NCI-H2081 (cell line): ENCODE results near the gene ACCSL.

Experiments used
- DNase-seq, 2 experiments: peaks; one replicate each; lab custom pipeline; 2025; lab: John Stamatoyannopoulos, UW

Gene ACCSL

GRCh38 chr11:44047931-44048431, at the start of gene ACCSL:
Gene ACCSL (plus strand): TSS chr11:44047981. CDS start chr11:44048037, 56 bp downstream.
- DNase-seq: no peak

- DNase-seq: no peak
Observed at GRCh38 chr11:43998308-43998707, 49.5 kb upstream of the ACCSL start.

GRCh38 chr11:44000731-44001130, 47.0 kb upstream of the ACCSL start:
- DNase-seq: no peak

DNA sequence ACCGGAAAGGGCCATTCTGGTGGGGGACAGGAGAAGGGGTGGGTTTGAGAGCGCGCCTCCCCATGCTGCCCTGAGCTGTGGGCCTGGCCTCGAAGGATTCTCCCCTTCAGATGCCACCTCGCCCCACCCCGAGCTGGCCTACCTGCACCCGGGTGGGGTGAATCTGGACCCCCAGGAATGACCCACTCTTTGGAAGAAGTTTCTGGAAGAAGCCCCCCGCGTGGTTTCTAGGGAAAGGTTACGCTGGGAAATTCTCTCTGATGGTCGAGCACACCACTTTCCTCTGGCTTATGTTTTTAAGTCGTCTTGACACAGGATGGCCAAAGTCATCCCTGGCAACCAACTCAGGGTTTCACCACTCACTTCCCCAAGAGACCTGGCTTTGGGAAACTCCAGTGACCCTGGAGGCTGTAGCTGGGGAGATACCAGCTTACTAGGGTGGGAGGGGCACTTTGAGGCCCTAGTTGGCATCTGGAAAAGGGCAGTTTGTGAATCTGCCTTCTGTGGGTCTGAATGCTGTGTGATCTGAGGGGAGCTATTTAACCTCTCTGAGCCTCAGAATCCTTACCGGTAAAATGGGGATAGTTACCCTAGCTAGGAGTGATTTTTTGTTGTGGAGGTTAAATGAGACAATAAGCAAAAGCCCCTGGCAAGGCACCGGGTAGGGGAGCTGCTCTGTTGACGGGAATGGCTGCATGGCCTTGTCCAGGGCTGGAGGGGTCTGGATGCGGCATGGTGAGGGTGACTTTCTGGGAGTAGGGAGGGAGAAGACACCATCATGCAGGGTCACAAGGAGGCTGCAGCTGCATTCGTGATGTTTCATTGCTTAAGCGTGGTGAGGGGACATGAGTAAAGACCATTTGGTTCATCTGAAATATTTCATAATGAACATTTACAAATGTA, 45.3 kb upstream of the ACCSL start:
- DNase-seq: no peak

DNA sequence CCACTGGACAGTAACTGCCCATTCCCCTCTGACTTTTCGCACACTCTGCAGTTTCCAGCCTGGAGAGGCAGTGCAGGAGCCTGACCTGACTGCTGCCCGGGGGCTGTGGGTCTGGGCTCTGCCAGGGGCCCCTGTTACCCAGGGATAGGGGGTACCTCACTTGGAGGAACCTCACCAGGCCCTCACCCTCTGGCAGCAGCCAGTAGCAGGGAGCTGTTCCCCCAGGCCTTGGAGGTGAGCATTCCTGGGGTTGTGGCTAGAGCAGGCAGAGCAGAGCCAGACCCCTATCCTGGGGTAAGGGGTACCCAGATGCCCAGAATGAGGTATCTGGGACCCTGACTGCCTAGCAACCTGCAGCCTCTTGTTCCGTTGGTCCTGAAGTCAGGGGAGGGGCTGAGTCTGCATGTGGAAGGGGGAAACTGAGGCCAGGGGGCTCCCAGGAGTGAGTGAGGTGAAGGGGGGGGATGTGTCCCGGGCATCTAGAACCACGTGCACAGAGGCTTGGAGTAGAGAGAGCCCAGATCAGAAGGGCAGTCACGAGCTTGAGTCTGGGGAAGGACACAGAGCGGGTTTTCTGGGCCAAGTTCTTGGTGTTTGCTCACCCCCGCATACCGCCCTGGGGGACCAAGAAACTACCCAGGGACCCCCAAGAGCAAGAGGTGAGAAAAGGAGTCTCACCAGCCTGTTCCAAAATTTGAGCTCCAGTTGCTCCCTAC, 43.9 kb upstream of the ACCSL start:
- DNase-seq: no peak

GRCh38 chr11:44004452-44005062, 43.2 kb upstream of the ACCSL start:
- no peak for DNase-seq

DNA sequence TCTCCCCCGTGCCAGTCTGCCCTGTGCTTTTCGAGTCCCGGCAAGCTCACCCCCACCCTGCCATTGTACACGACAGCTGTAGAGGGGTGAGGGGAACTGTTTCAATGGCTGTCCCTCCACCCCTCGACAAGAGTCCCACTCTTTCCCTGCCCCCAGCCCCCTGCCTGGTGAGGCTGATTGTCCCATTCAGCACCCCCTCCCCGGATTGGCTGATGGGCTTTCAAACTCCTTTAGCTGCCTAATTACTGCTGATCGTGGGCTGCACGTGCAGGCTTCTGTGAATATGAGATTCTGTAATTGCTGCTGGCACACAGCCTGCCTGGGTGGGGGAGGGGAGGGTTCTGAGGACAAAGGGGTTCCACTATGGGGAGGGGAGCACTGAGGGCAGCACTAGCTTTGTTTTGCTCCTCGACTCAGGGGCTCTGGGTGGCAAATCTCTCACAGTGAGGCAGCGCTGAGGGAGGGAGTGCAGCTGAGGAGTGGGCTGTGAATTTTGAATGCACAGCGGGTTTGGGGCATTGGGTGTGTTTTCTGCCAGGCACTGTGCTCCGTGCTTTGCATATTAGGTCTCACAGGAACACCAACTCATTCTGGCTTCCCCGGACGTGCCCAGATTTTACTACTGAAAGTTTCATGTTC, 42.6 kb upstream of the ACCSL start:
- DNase-seq: peak; percentile 46 to 49

DNA sequence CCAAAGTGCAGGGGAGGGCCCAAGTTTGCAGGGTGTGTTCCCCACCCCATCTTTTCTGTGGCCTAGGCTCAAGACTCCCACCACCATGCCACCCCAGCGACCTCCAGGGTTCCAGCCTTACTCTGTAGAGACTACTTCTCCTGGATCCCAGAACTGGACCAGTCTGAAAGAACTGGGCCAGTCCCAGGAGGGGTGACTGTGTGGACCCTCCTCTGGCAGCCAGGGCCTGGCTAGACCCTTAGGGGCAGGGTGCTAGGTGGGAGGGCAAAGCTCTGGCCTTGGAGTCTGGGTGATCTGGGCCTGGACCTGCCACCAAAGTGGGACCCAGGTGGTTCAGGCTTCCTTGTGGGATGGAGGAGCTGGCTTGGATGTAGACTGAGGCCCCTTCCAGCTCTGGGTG, 41.8 kb upstream of the ACCSL start:
- DNase-seq: no peak

DNA sequence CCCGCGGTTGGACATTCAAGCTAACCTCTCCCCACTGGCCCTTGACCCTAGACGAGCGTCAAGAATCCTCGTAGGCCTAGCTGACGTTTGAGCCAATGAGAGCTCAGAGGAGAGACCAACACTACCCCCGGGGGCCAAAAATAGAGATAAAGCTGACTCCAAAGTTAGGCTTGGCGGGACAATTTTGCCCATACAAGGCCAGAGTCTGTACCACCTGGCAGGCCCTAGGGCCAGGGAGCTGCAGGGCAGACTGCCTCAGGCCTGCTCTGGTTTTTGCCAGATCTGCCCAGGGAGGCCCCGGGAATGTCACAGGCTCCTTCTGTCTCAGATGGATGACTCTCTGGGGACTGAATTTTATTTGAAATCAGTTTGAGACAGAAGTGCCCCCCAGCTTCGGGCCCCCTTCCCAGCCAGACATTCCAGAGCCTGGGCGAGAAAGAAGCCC, 40.8 kb upstream of the ACCSL start:
- no peak for DNase-seq

GRCh38 chr11:44007481-44008087, 40.2 kb upstream of the ACCSL start:
- DNase-seq: no peak

DNA sequence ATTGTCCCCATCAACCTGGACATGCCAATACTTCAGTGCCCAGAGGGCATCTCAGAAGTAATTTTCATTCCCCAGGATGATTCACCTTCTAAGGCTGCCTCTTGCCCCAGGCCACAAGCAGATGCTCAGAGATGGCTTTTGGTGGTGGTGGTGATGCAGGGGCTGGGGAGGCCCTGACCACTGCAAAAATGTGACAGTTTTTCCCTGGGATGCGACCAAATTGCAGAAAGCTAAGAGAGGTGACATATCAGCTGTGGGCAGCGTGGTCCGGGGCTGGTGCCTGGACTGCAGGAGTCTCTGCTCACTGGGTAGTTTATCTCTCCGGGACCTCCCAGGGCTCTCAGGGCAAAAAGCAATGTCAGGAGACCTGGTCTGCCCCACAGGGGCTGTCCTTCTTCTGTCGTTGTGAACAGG, 39.7 kb upstream of the ACCSL start:
- no peak for DNase-seq

- no peak for DNase-seq
Observed at GRCh38 chr11:44008698-44009097, 39.1 kb upstream of the ACCSL start.

- no peak for DNase-seq
Observed at GRCh38 chr11:44010789-44011251, 37.0 kb upstream of the ACCSL start.

- no peak for DNase-seq
Observed at GRCh38 chr11:44011797-44012196, 36.0 kb upstream of the ACCSL start.

DNA sequence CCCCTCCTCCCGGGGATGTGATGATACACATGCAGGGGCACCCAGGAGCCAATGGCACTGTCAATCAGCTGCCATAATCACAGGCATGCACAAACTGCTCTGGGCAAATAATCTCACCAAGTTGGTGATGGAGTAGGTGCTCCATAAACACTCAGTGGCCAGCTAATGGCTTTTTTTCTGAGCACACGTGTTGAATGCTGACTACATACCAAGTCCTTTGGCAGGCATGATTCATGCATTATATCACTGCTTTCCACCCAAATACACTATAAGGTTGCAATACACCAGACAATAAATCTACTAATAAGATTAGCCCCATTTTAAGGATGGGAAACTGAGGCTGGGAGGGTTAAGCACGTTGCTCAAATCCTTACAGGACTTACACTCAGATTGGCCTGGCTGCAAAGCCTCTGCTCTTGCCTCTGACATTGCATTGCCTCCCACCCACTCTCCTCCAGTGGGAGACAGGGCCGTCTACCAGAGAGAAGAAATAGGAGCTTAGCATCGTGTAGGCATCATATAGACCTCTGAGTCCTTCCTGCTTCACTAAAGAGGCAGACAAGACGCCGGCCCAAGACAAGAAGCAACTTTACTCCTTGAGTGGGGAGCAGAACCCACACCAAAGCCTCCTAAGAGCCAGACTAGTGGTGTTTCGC, 32.7 kb upstream of the ACCSL start:
- no peak for DNase-seq

DNA sequence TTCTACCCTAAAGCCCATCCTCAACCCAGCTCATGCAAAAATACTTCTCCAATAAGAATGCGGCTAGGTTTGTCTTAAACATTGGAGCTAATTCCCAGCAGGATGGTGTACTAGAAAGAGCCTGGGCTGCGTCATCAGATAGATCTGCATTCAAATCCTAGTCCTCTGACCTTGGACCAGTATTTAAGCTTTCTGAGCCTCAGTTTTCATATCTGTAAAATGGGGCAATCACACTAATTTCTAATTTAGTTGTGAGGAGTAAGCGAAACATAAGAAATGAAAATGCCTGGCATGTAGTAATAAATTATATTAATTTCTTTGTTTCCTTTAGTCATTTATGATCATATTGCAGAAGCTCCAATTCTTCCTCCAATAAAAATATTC, 32.2 kb upstream of the ACCSL start:
- DNase-seq: no peak

- no peak for DNase-seq
Observed at GRCh38 chr11:44016131-44016530, 31.6 kb upstream of the ACCSL start.

DNA sequence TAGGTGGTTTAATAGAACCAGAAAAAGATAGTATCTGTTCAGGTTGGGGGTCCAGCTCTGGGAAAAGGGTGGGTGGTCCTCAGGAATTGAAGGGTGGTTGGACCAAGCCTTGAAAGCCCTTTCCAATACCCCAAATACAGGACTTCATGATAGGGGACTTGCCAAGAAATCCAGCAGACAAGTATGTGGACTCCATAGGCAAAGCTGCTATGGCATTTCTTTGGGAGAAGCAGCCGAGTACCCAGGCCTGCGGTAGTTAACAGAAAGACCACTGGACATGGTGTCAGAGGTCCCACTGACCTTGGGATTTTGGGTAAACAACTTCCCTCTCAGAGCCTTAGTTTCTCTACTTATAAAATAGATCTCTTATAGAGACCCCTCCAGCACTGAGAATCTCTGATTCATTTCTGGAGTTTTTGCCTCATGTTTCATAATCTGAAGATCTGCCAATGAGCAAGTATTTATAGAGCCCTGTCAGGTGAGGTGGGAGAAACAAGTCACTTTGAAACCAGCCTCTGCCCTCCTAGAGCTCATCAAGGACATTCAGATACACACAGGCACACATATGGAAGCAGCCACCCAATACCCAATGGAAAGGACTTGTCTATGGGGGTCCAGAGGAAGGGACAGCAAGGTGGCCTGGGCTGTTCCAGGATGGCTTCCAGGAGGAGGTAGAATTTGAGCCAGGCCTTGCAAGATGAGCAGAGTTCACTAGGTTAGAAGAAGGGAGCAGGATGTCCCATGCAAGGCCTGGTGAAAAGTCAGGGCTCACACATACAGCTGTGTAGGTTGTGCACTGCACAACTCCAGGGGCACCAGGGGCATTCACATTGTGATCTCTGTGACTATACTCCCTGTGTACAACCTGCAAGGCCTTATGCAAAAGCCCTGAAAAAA, 31.0 kb upstream of the ACCSL start:
- DNase-seq: no peak

DNA sequence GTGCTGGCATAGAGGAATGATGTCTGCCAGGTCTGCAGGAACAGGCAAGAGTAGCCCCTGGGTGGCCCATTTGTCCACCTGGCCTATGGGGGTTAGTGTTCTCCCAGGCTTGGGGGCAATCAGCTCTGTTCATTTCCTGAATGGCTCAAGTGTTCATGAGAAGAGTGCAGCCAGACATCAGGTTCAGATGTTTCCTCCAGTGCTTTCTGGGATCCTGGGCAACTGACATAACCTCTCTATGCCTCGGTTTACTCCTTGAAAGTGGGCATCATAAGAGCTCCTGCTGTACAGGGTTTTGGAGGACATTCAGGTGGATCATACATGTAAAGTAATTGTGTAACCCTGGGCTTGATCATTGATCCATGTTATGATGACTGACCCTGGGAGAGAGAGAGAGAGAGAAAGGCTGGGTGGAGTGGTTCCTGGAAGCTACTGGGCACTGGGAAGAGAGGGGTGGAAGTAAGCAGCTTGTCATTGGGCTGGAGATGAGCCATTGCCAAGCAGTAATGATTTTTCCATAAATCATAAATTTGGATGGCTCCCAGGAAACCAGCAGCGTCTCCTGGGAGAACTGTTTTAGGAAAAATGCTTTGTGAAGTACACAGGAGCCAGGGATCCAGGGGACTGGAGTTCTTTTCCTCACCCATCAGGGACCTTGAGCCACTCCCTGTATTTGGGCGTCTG, 30.2 kb upstream of the ACCSL start:
- DNase-seq: no peak
